Prostate gland (tissue), 2 donors: ENCODE results near the gene NTNG1. TPM values are rescaled to one million over a fixed set of nuclear protein-coding genes. Genes with fewer than 3 reads are reported as not detected.

ENCODE experiments used
- DNase-seq: peaks from one replicate; pipeline ENCODE4 v3.0.0-alpha.2; 2019; ENCODE audit warnings: low spot score
- H3K27ac ChIP-seq, 2 donors: fragments of 200-600 bp; sonication (generic); 2 replicates each; pipeline ENCODE4 v1.5.1; 2017 to 2019
- H3K27me3 ChIP-seq: fragments of 200-600 bp; sonication (generic); replicated peaks from 2 replicates; pipeline ENCODE4 v1.5.1; 2019; ENCODE audit not compliant: insufficient read depth
- H3K36me3 ChIP-seq, 2 donors: fragments of 200-600 bp; sonication (generic); 1 replicate in 1 of 2; 2 replicates in 1 of 2; pipeline versions ENCODE4 v1.5.1 to v1.8.1; 2017 to 2019
- H3K4me1 ChIP-seq: fragments of 200-600 bp; sonication (generic); replicated peaks from 2 replicates; pipeline ENCODE4 v1.5.1; 2019
- H3K4me3 ChIP-seq, 2 donors: fragments of 200-600 bp; sonication (generic); 2 replicates each; pipeline ENCODE4 v1.5.1; 2017 to 2019
- H3K9me3 ChIP-seq: fragments of 200-600 bp; sonication (generic); 2 replicates; pipeline ENCODE4 v1.5.1; 2017
- CTCF ChIP-seq, 4 experiments: fragments of 200-600 bp in 2 of 4; fragments of 450-650 bp in 2 of 4; sonication (generic) in 2 of 4; IDR thresholded peaks; 1 replicate in 3 of 4; 2 replicates in 1 of 4; pipeline ENCODE4 v1.5.1; 2016 to 2019; ENCODE audit warnings: antibody characterized with exemption in 4 of 4, mild to moderate bottlenecking in 2 of 4, moderate library complexity in 2 of 4
- POLR2A ChIP-seq: fragments of 450-650 bp; IDR thresholded peaks from one replicate; pipeline ENCODE4 v1.6.1; 2016; ENCODE audit warnings: antibody characterized with exemption, mild to moderate bottlenecking
- POLR2AphosphoS5 ChIP-seq: sonication (generic); formaldehyde crosslinking; IDR thresholded peaks from one replicate; pipeline ENCODE4 v1.6.1; 2017; ENCODE audit warnings: antibody characterized with exemption
- WGBS: methylation state at CpG from one replicate; pipeline ENCODE4 v1.1.5; 2018; 5-methylcytosine and 5-hydroxymethylcytosine counted together
- intact Hi-C: fragments of 100-400 bp; cut with DNase I; formaldehyde crosslinking; loops from one replicate; pipeline ENCODE4 v1.14.2; 2022
- total RNA-seq, 2 donors: library from RNA; depleted of rRNA; stranded (reverse); fragments of >200 nt; gene quantifications; one replicate each; pipeline ENCODE4 v1.1.0, GENCODE V29; 2016

NTNG1 gene
- total RNA-seq, 2 donors from 2014 or later, result 2.6 to 5.1 TPM

- no peak for DNase-seq
- TF ChIP-seq CTCF (IDR thresholded peaks at IDR 0.05), result no peak
- TF ChIP-seq POLR2AphosphoS5, result no peak
- Histone ChIP-seq H3K27ac (no peak overlapping the region), H3K4me3 (no peak overlapping the region), H3K9me3 (no peaks in the 10 kb centered on the region), H3K27me3 (no peaks in the 10 kb centered on the region), H3K36me3 (no peaks in the 10 kb centered on the region), H3K4me1 (no peaks in the 10 kb centered on the region)
- intact Hi-C loops, result no loop called here
- WGBS, result 88% methylated on average over 5 of the region's 5 CpGs
Measured at GRCh38 chr1:107254306-107254705, 113.5 kb downstream of the NTNG1 start.

GRCh38 chr1:107255469-107255868 lies 114.6 kb downstream of the NTNG1 start:
- intact Hi-C loops, result no loop called here
- TF ChIP-seq CTCF (IDR thresholded peaks at IDR 0.05) (no peak), POLR2AphosphoS5 (no peak), POLR2A (no peak)
- Histone ChIP-seq H3K4me3 (no peak overlapping the region), H3K27ac (no peak overlapping the region), H3K36me3 (no peaks in the 10 kb centered on the region), H3K4me1 (no peaks in the 10 kb centered on the region), H3K9me3 (no peaks in the 10 kb centered on the region), H3K27me3 (no peaks in the 10 kb centered on the region)
- no peak for DNase-seq
- 42% methylated on average over 3 of the region's 3 CpGs for WGBS

- H3K9me3 ChIP-seq, result no peaks in the 10 kb centered on the region
- no peaks in the 10 kb centered on the region for H3K36me3 ChIP-seq
- no peaks in the 10 kb centered on the region for H3K4me1 ChIP-seq
- TF ChIP-seq POLR2AphosphoS5 (no peak), POLR2A (no peak), CTCF (IDR thresholded peaks at IDR 0.05) (no peak)
- DNase-seq, result no peak
- intact Hi-C loops, result no loop called here
- no peak overlapping the region for H3K4me3 ChIP-seq
- no peaks in the 10 kb centered on the region for H3K27me3 ChIP-seq
- no peak overlapping the region for H3K27ac ChIP-seq
- WGBS, result 87% methylated on average over 5 of the region's 5 CpGs
Measured at GRCh38 chr1:107262467-107263286, 121.8 kb downstream of the NTNG1 start.

- TF ChIP-seq CTCF (IDR thresholded peaks at IDR 0.05), result no peak
- Histone ChIP-seq H3K27me3 (no peaks in the 10 kb centered on the region), H3K4me1 (no peaks in the 10 kb centered on the region), H3K36me3 (no peaks in the 10 kb centered on the region), H3K27ac (no peak overlapping the region), H3K9me3 (no peaks in the 10 kb centered on the region), H3K4me3 (no peak overlapping the region)
- WGBS, result 94% methylated on average over 1 of the region's 1 CpG
- no peak for DNase-seq
- intact Hi-C loops, result no loop called here
Measured at GRCh38 chr1:107263291-107263915, 122.6 kb downstream of the NTNG1 start.

- intact Hi-C loops, result no loop called here
- no peaks in the 10 kb centered on the region for H3K27me3 ChIP-seq
- TF ChIP-seq POLR2A, result no peak
- TF ChIP-seq POLR2AphosphoS5, result no peak
- TF ChIP-seq CTCF (IDR thresholded peaks at IDR 0.05), result no peak
- no peaks in the 10 kb centered on the region for H3K9me3 ChIP-seq
- 90% methylated on average over 4 of the region's 4 CpGs for WGBS
- no peak for DNase-seq
- no peak overlapping the region for H3K27ac ChIP-seq
- no peaks in the 10 kb centered on the region for H3K36me3 ChIP-seq
- H3K4me3 ChIP-seq, result no peak overlapping the region
- no peaks in the 10 kb centered on the region for H3K4me1 ChIP-seq
Measured at GRCh38 chr1:107264007-107264406, 123.2 kb downstream of the NTNG1 start.
